ENCODE results near the gene RERE.

DNA sequence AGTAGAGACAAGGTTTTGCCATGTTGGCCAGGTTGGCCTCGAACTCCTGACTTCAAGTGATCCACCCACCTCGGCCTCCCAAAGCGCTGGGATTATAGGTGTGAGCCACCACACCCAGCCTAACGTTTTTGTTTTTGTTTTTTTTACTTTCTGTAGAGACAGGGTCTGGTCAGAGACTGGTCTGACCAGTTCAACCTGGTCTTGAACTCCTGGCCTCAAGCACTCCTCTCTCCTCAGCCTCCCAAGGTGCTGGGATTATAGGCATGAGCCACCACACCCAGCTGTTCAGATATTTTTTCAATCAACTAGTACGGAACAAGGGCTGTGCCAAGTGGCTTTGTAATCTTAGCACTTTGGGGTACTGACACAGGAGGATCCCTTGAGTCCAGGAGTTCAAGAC, 209.5 kb downstream of the RERE start:
- TF ChIP-seq, protein P1, sequence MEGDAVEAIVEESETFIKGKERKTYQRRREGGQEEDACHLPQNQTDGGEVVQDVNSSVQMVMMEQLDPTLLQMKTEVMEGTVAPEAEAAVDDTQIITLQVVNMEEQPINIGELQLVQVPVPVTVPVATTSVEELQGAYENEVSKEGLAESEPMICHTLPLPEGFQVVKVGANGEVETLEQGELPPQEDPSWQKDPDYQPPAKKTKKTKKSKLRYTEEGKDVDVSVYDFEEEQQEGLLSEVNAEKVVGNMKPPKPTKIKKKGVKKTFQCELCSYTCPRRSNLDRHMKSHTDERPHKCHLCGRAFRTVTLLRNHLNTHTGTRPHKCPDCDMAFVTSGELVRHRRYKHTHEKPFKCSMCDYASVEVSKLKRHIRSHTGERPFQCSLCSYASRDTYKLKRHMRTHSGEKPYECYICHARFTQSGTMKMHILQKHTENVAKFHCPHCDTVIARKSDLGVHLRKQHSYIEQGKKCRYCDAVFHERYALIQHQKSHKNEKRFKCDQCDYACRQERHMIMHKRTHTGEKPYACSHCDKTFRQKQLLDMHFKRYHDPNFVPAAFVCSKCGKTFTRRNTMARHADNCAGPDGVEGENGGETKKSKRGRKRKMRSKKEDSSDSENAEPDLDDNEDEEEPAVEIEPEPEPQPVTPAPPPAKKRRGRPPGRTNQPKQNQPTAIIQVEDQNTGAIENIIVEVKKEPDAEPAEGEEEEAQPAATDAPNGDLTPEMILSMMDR (conservative IDR thresholded peaks at IDR 0.05): no peak
- no peak for TF ChIP-seq ZFX (IDR thresholded peaks at IDR 0.05)

Measured in C4-2B (cell line).